CD4-positive, alpha-beta T cell (primary cell): ENCODE data around the gene FGF5. TPM values are rescaled to one million over a fixed set of nuclear protein-coding genes. Genes with fewer than 3 reads are reported as not detected.

ENCODE experiments used
- ATAC-seq: fragments of 200-7000 bp; cut with Tn5 transposase; one replicate; pipeline ENCODE4 v1.10.0; 2022; ENCODE audit warnings: mild to moderate bottlenecking; ENCODE audit not compliant: poor library complexity
- CTCF ChIA-PET: fragments of 350-600 bp; sonication (Branson Sonifier 250); formaldehyde crosslinking; loops from one replicate; lab custom pipeline; 2021; ENCODE audit warnings: antibody characterized with exemption, inconsistent platforms; lab: Charles Lee
- POLR2A ChIA-PET: fragments of 350-600 bp; sonication (Branson Sonifier 250); formaldehyde crosslinking; loops from one replicate; lab custom pipeline; 2021; ENCODE audit warnings: antibody characterized with exemption, inconsistent platforms; lab: Charles Lee
- DNase-seq, 14 experiments: peaks; one replicate each; pipeline ENCODE4 v3.0.0-alpha.2; 2013 to 2020; ENCODE audit warnings: mixed read lengths in 2 of 14
- H3K27ac ChIP-seq, 2 donors: one replicate each; pipeline versions ENCODE4 v1.5.1 to v1.7.0; 2013; ENCODE audit warnings: low read length in 2 of 2, low read depth in 1 of 2, mild to moderate bottlenecking in 1 of 2
- H3K27me3 ChIP-seq, 2 experiments: 1 replicate in 1 of 2; 2 replicates in 1 of 2; pipeline versions ENCODE4 v1.6.1 to v1.7.0; 2013; ENCODE audit warnings: low read length in 2 of 2, control low read depth in 1 of 2, mild to moderate bottlenecking in 1 of 2, moderate library complexity in 1 of 2; ENCODE audit not compliant: insufficient read depth in 2 of 2, control insufficient read depth in 1 of 2
- H3K36me3 ChIP-seq: one replicate; pipeline ENCODE4 v1.6.1; 2013; ENCODE audit warnings: low read length, control low read depth; ENCODE audit not compliant: insufficient read depth
- H3K4me1 ChIP-seq: one replicate; pipeline ENCODE4 v1.6.1; 2013; ENCODE audit warnings: low read length, control low read depth; ENCODE audit not compliant: insufficient read depth
- H3K4me3 ChIP-seq: one replicate; pipeline ENCODE4 v1.5.1; 2013; ENCODE audit warnings: mild to moderate bottlenecking, low read length, moderate library complexity
- H3K9me3 ChIP-seq, 2 experiments: 1 replicate in 1 of 2; 2 replicates in 1 of 2; pipeline versions ENCODE4 v1.6.1 to v1.7.0; 2013; ENCODE audit warnings: low read length in 2 of 2, mild to moderate bottlenecking in 2 of 2, control low read depth in 1 of 2, moderate library complexity in 1 of 2; ENCODE audit not compliant: control insufficient read depth in 1 of 2, insufficient read depth in 1 of 2
- H3K27ac Mint-ChIP-seq: one replicate; pipeline ENCODE4 v1.8.0; 2020; ENCODE audit warnings: mixed read lengths
- H3K27me3 Mint-ChIP-seq: one replicate; pipeline ENCODE4 v1.8.0; 2021; ENCODE audit warnings: mixed read lengths
- H3K36me3 Mint-ChIP-seq: one replicate; pipeline ENCODE4 v1.8.0; 2021; ENCODE audit warnings: low read depth, mixed read lengths
- H3K4me1 Mint-ChIP-seq: one replicate; pipeline ENCODE4 v1.8.0; 2021; ENCODE audit warnings: low read depth, mixed read lengths
- H3K4me3 Mint-ChIP-seq: one replicate; pipeline ENCODE4 v1.8.0; 2020; ENCODE audit warnings: mild to moderate bottlenecking, mixed read lengths
- H3K9me3 Mint-ChIP-seq: one replicate; pipeline ENCODE4 v1.8.0; 2020; ENCODE audit warnings: mixed read lengths
- CTCF ChIP-seq: fragments of 200-600 bp; IDR thresholded peaks from one replicate; pipeline ENCODE4 v1.8.0; 2022; ENCODE audit warnings: antibody characterized with exemption, mild to moderate bottlenecking
- intact Hi-C, 2 experiments: fragments of 100-400 bp; cut with DNase I in 1 of 2; cut with micrococcal nuclease in 1 of 2; formaldehyde crosslinking; loops; one replicate each; pipeline versions ENCODE4 v1.15.1 to v1.9.0; 2023 to 2025; cut with DNase I, micrococcal nuclease
- total RNA-seq, 174 experiments: library from RNA in 2 of 174; stranded (reverse) in 2 of 174; gene quantifications; one replicate each; pipeline ENCODE4 v1.2.3 and lab custom pipeline; 2021 to 2026

FGF5 gene
- total RNA-seq, 2 experiments from 2014 or later = 0.05 to 0.06 TPM

DNA sequence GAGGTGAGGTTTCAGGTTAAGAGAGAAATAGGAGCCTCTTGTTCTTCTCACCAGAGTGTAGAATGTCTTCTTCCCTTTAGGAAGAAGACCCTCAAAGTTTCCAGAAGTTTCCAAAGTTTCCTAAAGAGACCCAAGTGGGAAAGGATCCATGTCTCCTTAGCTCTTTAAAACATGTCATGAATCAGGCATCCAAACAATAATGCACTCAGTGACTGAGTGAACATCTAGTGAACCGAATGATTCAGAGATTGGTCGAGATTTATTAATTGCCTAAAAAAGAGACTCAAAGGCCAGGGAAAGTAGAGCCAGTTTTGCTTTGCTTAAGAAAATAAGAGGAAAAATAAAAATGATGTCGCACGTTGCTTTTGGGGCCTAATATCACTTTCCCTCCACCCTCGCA is 29.4 kb downstream of the FGF5 start:
- H3K4me1 ChIP-seq = no peaks in the 10 kb centered on the region
- H3K27ac Mint-ChIP-seq = no peak overlapping the region

DNA sequence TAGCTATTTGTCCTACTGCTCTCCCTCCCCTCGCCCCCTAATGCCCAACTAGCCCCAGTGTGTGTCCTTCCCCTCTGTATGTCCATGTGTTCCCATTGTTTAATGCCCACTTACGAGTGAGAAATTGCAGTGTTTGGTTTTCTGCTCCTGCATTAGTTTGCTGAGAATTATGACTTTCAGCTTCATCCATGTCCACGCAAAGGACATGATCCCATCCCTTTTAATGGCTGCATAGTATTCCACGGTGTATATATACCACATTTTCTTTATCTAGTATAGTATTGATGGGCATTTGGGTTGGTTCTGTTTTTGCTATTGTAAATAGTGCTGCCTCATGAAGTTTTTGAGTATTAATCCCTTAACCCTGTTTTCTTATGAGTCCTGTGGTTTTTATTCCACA is 35.4 kb downstream of the FGF5 start:
- no peaks in the 10 kb centered on the region for H3K9me3 Mint-ChIP-seq
- Histone ChIP-seq H3K36me3 (no peaks in the 10 kb centered on the region), H3K27me3 (no peaks in the 10 kb centered on the region), H3K4me3 (no peak overlapping the region), H3K9me3 (peaks cover 0 to 8% of the 10 kb centered on the region in 2 experiments), H3K27ac (no peak overlapping the region), H3K4me1 (no peaks in the 10 kb centered on the region)
- H3K27ac Mint-ChIP-seq = no peak overlapping the region
- no peak overlapping the region for H3K4me3 Mint-ChIP-seq
- ChIA-PET CTCF (no interaction called here), POLR2A (no interaction called here)
- ATAC-seq = no peak
- no peak for TF ChIP-seq CTCF
- intact Hi-C loops = no loop called here
- no peak for DNase-seq
- H3K4me1 Mint-ChIP-seq = no peaks in the 10 kb centered on the region
- peaks cover 40% of the 10 kb centered on the region for H3K27me3 Mint-ChIP-seq
- H3K36me3 Mint-ChIP-seq = no peaks in the 10 kb centered on the region

More for the DNA sequence above, 29.4 kb downstream of the FGF5 start:
- no peak for DNase-seq
- TF ChIP-seq CTCF = no peak
- ATAC-seq = no peak
- no peak overlapping the region for H3K4me3 ChIP-seq
- no peaks in the 10 kb centered on the region for H3K27me3 ChIP-seq
- Mint-ChIP-seq H3K36me3 (no peaks in the 10 kb centered on the region), H3K4me3 (no peak overlapping the region), H3K9me3 (no peaks in the 10 kb centered on the region), H3K27me3 (peaks cover 8% of the 10 kb centered on the region), H3K4me1 (no peaks in the 10 kb centered on the region)
- ChIA-PET POLR2A (no interaction called here), CTCF (no interaction called here)
- H3K36me3 ChIP-seq = no peaks in the 10 kb centered on the region
- H3K27ac ChIP-seq = no peak overlapping the region
- intact Hi-C loops = no loop called here
- H3K9me3 ChIP-seq = no peaks in the 10 kb centered on the region

DNA sequence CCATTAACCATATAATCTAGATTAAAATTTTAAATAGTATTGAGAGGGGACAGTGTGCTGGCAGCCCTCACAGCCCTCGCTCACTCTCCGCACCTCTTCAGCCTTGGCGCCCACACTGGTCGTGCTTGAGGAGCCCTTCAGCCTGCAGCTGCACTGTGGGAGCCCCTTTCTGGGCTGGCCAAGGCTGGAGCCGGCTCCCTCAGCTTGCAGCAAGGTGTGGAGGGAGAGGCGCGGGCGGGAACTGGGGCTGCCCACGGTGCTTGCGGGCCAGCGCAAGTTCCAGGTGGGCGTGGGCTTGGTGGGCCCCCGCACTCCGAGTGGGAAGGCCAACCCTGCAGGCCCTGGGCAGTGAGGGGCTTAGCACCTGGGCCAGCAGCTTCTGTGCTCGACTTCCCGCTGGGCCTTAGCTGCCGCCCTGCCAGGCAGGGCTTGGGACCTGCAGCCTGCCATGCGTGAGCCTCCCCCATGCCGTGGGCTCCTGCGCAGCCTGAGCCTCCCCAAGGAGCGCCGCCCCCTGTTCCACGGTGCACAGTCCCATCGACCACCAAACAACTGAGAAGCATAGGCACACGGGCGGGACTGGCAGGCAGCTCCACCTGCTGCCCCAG is 36.3 kb downstream of the FGF5 start:
- Mint-ChIP-seq H3K9me3 (no peaks in the 10 kb centered on the region), H3K27ac (no peak overlapping the region), H3K27me3 (peaks cover 46% of the 10 kb centered on the region), H3K4me3 (no peak overlapping the region), H3K36me3 (no peaks in the 10 kb centered on the region), H3K4me1 (no peaks in the 10 kb centered on the region)
- intact Hi-C loops = no loop called here
- CTCF ChIA-PET = no interaction called here
- H3K27me3 ChIP-seq = peaks cover 0 to 5% of the 10 kb centered on the region in 2 experiments
- no peak overlapping the region for H3K4me3 ChIP-seq
- no peak for TF ChIP-seq CTCF
- H3K4me1 ChIP-seq = no peaks in the 10 kb centered on the region
- no peaks in the 10 kb centered on the region for H3K36me3 ChIP-seq
- H3K27ac ChIP-seq = no peak overlapping the region
- POLR2A ChIA-PET = no interaction called here
- ATAC-seq = no peak
- no peak for DNase-seq
- H3K9me3 ChIP-seq = peaks cover 0 to 8% of the 10 kb centered on the region in 2 experiments
